NCI-H2171 treated with DMSO at 0.1 percent for 48 hours (cell line): ENCODE data around the gene DCAF8L2.
"Not testable (repeated sequence)": the region's sequence is repeated elsewhere in the genome, so short reads cannot be mapped to it uniquely, and the experiment has no call there.

Experiments
- DNase-seq: peaks from one replicate; lab custom pipeline; 2025; lab: John Stamatoyannopoulos, UW

DCAF8L2 gene

GRCh38 chrX:27679281-27679680, 89.1 kb downstream of the DCAF8L2 start:
- no peak for DNase-seq

- no peak for DNase-seq
These were observed 90.6 kb downstream of the DCAF8L2 start for GRCh38 chrX:27680726-27681125.

- DNase-seq: peak; percentile 11
These were observed 93.5 kb downstream of the DCAF8L2 start for GRCh38 chrX:27683566-27684208.

GRCh38 chrX:27694667-27695066, 104.5 kb downstream of the DCAF8L2 start:
- DNase-seq: no peak

- no peak for DNase-seq
These were observed 116.4 kb downstream of the DCAF8L2 start for GRCh38 chrX:27706526-27706925.

GRCh38 chrX:27715610-27716009, 125.5 kb downstream of the DCAF8L2 start:
- DNase-seq: no peak

GRCh38 chrX:27728291-27728690, 138.1 kb downstream of the DCAF8L2 start:
- DNase-seq: no peak

GRCh38 chrX:27731962-27732361, 141.8 kb downstream of the DCAF8L2 start:
- no peak for DNase-seq

GRCh38 chrX:27735914-27736313, 145.8 kb downstream of the DCAF8L2 start:
- no peak for DNase-seq

- DNase-seq: no peak
These were observed 150.8 kb downstream of the DCAF8L2 start for GRCh38 chrX:27740933-27741332.

GRCh38 chrX:27743521-27743920, 153.4 kb downstream of the DCAF8L2 start:
- not testable (repeated sequence) for DNase-seq

- no peak for DNase-seq
These were observed 156.4 kb downstream of the DCAF8L2 start for GRCh38 chrX:27746516-27746915.

- not testable (repeated sequence) for DNase-seq
These were observed 160.2 kb downstream of the DCAF8L2 start for GRCh38 chrX:27750298-27750697.

GRCh38 chrX:27751976-27752375, 161.8 kb downstream of the DCAF8L2 start:
- no peak for DNase-seq

- DNase-seq: no peak
These were observed 175.6 kb downstream of the DCAF8L2 start for GRCh38 chrX:27765718-27766117.

- no peak for DNase-seq
These were observed 177.2 kb downstream of the DCAF8L2 start for GRCh38 chrX:27767387-27767786.

GRCh38 chrX:27775984-27776383, 185.8 kb downstream of the DCAF8L2 start:
- no peak for DNase-seq

GRCh38 chrX:27796640-27797257, 206.6 kb downstream of the DCAF8L2 start:
- DNase-seq: peak; percentile 4

- peak; percentile 81 for DNase-seq
These were observed 207.4 kb downstream of the DCAF8L2 start for GRCh38 chrX:27797575-27797974.
